H54 (cell line): ENCODE measurements around the gene CAMTA1.

Experiments
- DNase-seq: peaks from one replicate; pipeline ENCODE4 v3.0.0; 2011; ENCODE audit warnings: low spot score, mixed read lengths; ENCODE audit not compliant: insufficient read length
- FAIRE-seq: peaks from 3 replicates; lab custom pipeline; 2011; peaks lifted over from hg19 to GRCh38; lab: Jason Lieb, UNC
- POLR2A ChIP-seq: IDR thresholded peaks from 2 replicates; pipeline ENCODE4 v1.6.1; 2011; ENCODE audit warnings: low read depth, mild to moderate bottlenecking, low read length

Gene CAMTA1

DNA sequence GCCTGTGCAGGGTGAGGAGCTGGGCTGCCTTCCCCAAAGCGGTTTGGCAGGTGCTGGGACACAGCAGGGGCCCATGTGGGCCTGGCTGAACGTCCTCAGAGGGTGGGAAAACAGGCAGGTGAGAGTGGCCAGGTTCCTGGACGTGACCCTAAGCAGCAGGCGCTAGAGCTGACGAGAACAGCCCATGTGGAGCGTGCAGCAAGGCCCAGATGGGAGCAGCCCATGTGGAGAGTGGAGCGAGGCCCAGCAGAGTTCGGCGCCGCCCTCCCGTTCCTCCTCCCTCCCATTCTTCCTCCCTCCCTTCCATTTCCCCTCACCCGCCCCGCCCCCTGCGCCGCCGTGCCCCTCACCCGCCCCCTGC is 671.4 kb downstream of the CAMTA1 start:
- FAIRE-seq = no peak
- no peak for DNase-seq
- TF ChIP-seq POLR2A = no peak

DNA sequence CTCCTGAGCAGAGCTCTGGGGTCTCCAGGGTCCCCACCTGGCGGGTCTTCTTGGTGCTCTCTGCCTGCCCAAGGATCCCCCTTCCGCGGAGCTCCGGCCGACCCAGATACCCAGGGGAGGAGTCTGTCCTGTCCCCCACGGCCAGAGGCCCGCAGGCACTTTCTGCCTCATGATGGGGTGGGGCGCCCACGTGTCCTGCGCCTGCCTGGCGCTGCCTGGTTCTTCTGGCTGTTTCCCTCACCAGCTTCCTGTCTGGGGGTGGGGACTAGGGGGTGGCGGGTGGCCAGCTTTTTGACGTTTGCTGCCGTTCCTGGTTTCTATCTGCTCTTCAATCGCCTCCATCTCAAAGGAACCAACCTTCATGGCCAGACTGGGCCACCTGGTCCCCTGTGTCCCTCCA is 672.6 kb downstream of the CAMTA1 start:
- DNase-seq (no peak), FAIRE-seq (no peak)
- TF ChIP-seq POLR2A = no peak

DNA sequence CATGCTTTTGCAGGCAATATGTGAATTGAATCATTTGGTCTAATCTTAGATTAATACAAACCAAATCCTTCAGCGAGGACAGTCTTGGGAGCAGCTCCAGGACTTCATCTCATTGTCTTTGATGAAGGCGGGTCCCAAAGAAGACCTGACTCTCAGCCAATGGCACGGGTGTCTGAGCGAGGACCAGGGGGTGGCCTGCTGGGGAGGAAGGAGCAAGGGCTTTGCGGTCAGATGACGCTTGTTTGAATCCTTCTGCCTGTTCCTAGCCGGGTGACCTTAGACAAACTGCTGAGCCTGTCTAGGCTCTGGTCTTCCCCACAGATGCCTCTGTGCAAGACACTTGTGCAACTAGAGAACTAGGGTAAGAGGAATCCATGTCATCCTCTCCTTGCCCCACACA is 673.7 kb downstream of the CAMTA1 start:
- no peak for TF ChIP-seq POLR2A
- DNase-seq = no peak
- FAIRE-seq = no peak

DNA sequence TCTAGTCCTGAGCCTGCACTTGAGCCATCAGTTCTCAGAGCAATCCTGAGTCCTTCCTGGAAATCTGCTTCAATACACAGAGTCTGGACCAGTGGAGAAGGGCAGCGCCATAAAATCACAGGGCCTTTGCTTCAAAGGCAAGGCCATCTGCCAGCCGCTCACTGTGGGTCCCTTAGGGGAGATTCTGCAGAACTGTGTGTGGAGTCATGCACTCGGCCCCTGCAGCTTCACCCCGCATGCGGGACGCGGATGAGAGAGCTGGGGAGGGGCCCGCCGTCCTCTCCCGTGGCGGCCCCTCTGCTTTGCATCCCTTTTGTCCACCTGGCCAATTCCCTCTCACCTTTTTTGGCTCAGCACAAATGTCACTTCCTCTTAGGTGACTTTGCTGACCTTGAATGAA is 674.7 kb downstream of the CAMTA1 start:
- no peak for DNase-seq
- no peak for TF ChIP-seq POLR2A
- no peak for FAIRE-seq

DNA sequence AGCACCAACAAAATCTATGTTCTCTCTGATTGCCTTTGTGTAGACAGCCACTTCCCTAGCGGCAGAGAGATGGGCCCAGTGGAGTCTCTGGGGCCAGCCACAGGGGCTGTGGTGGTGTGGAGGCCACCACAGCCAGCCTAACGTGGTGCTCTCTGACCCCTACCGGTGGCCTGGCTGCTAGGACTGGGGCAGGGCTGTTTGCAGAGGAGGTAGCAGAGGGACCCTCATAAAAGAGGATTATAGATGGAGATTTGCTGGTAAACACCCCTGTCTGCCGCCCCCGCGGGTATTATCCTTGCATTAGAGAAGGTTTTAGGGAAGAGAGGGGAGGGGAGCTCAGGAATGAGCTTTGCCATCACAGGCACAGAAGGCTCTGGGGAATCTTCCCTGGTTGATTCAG is 675.6 kb downstream of the CAMTA1 start:
- DNase-seq = no peak
- no peak for FAIRE-seq
- TF ChIP-seq POLR2A = no peak

DNA sequence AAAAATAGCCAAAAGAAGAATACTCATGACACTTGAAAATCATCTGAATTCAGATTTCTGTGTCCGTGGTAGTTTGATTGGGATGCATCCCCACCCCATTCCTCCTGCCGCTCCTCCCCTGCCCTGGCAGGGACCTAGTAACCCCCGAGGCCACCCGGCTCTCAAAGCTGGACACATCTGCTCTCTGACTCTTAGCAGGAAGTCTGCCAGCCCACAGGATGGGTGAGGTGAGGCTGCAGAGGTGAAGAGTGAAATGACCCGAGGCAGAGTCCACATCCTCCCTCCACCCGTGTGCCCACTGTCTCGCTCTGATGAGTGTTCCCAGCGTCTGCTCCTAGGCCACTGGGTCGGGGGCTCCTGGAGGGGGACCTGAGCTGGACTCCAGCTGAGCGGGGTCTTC is 677.4 kb downstream of the CAMTA1 start:
- FAIRE-seq (no peak), DNase-seq (no peak)
- TF ChIP-seq POLR2A = no peak

DNA sequence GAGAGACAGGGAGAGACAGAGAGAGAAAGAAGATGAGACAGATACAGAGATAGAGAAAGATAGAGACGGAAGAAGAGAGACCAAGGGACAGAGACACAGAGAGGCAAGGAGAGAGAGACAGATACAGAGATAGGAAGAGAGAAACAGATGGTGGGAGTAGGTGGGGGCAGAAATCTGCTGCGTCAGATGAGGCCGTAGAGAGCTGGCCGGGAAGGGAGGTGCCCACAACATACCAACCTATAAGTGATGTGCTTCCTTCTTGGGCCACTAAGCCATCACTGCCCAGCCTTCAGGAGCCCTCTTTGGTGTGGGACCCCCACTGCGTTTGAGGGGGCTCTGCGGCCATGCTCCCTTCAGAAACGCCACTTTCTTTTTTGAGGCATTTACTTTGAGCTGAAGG is 678.3 kb downstream of the CAMTA1 start:
- no peak for TF ChIP-seq POLR2A
- FAIRE-seq = no peak
- DNase-seq = no peak

DNA sequence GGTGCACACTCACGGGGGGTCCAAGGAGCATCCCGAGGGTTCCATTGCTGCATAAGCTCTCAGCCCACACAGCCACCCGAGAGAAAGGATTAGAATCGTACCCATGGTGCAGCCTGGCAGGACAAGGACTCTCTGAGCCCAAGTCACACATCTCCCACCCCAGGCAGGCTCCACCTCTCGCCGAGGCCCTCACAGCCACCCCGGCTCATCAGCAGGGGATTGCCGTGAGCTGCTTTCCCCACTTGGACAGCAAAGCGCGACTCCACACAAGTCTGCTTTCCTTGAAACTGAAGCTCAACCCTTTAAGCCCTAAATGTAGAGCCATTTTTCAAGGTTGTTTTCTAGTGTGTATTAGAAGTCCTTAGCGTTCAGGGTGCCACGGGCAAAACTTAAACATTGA is 679.5 kb downstream of the CAMTA1 start:
- FAIRE-seq = no peak
- TF ChIP-seq POLR2A = no peak
- no peak for DNase-seq

DNA sequence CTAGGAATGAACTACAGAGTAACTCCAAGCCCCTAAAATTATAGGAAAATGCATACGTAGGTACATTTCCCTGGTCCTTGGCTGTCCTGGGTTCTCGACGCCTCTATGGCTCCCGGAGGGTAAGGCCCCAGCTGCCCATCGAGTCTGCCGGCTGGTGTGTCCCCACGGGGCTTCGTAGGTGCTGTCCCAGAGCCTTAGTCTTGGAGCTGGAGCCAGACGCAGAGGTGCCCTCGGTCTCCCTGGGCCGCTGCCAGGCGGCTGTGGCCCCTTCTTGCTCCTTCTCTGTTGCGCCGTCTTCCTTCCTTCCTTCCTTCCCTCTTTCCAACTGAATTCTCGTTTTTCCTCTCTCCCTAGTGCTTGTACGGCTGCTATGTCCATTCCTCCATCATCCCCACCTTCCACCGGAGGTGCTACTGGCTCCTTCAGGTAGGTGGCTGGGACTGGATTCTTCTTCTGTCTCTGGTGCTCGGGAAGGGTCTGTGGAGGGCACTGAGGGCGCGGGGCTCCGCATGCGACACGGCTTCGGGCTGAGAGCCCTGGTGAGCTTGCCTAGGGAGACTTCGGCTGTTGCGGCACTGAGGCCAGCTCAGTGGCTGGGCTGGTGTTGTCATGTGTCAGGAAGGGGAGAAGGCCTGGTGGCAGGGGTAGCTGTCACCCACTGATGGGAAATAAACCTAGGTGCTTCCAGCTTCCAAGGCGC is 682.4 kb downstream of the CAMTA1 start:
- TF ChIP-seq POLR2A = no peak
- DNase-seq (no peak), FAIRE-seq (no peak)

DNA sequence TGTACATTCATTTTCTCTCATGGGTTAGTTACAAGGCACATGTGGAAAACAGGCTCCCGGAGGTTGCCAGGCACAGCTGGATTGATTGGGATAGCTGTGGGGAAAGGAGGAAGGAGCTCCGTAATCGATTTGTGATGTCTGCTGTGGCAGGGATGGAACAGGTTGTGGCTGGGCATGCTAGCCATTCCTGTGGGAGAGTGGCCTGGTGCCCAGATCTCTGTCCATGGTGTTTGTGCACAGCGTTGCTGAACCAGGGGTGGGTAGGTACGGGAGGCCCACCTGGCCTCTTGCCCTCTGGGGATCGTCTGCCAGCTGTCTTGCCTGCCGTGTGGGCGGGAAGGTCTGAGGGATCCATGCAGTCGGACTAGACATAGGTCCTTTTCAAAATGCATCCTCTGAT is 683.0 kb downstream of the CAMTA1 start:
- DNase-seq (no peak), FAIRE-seq (no peak)
- no peak for TF ChIP-seq POLR2A

DNA sequence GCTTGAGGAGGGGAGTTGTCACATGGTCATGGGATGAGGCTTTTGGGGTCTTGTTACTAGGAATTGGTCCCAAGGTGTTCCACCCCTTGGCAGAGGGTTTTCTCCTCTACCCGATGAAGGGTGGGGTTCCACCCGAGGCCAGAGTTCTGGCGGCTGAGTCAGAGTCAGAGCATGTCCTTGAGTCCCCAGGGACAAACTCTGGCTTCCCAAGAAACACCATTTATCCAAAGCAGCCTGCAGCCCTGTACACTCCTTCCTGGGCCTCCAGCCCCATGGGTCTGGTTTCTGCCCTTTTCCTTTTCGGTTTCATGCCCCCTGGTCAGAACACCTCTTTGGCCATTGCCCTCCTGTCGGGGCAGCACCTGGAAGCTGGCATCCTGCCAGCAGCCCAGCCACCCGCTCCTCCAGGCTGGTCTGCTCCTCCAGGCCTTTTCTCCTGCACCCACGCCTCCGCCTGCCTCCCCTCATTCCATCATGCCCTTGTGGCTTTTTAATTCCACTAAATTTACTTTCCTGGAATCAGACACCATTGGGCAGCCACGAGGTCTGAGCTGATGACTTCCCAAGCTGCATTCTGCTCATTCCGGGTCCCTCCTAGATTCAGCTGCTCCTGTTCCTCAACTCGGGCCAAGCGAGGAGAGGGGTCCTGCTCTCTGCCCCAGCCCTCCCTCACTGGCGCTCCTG is 684.1 kb downstream of the CAMTA1 start:
- no peak for FAIRE-seq
- peak; percentile 42 for DNase-seq
- TF ChIP-seq POLR2A = no peak

DNA sequence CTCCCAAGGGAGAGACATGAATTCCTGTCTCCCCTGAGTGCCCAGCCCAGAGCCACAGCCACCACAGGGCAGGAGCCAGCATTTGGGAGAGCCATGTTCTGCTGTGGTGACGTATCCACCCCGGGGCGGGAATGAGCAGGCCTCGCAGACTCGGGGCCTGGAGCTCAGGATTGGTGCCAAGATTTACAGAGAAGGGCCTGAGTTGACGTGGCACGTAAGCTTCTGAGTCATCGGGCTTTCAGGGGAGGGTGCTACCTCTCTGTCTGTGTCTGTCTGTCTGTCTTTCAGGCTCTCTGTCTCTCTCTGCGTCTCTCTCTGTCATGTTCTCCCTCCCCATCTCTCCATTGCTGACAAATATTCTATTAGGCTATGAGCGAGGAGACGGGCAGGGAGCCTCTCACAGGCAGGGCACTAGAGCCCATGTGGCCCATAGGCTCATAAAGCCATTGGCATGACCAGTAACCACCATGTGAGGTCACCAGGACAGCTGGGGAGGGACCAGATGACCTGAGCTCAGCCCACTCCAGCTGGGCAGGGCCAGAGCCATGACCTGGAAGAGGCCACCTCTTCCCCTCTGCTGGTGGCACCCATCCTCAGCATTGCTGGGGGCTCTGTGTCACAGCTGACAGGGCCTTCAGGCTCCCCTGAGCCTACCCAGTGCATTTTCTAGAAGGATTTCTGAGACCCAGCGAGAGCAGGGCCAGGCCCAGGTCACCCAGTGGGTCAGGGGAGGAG is 685.8 kb downstream of the CAMTA1 start:
- FAIRE-seq (no peak), DNase-seq (peak; percentile 88)

DNA sequence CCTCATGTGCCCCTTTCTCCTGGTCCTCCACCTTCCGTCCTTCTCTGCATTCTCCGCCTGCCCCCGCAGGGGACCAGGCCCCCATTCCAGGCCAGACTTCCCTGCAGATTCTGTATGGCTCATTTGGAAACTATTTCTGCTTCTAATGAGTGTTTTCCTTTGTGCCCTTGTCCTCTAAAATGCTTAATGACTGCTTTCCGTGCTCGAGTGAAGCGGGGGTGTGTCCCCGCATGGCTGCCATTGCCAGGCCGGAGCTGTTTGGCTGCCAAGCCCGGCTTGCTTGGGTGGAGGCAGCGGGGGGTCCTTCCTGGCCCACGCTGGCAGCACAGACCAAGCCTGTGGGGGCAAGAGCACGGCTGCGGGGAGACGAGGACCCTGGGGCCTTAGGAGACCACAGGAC is 686.6 kb downstream of the CAMTA1 start:
- DNase-seq (peak; percentile 17), FAIRE-seq (no peak)
- no peak for TF ChIP-seq POLR2A

More for the DNA sequence above, 685.8 kb downstream of the CAMTA1 start:
- TF ChIP-seq POLR2A = peak; percentile 31; the same call in 1 of the 2 replicates
